ENCODE results near the gene CELA2A. TPM values are rescaled to one million over a fixed set of nuclear protein-coding genes. Genes with fewer than 3 reads are reported as not detected.
A peak's percentile ranks its signal among the peaks of the same experiment; 100 is the strongest.

Gene CELA2A
- total RNA-seq, 2 experiments from 2014 or later, result not detected

DNA sequence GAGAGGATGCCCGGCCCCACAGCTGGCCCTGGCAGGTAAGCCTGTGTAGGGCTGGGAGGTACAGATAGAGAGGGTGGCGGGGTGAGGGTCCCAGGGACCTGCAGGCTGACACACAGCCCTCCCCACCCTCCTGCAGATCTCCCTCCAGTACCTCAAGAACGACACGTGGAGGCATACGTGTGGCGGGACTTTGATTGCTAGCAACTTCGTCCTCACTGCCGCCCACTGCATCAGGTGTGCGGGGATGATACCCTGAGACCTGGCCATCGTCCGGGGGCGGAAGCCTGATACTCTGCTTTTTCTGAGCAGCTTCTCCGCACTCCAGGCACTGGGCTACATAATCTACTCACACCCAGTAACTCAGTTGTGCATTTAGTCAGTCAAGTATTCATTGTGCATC lies 16.2 kb upstream of the CELA2A start:
- no peak overlapping the region for H3K27ac ChIP-seq (ENCODE audit: low read depth in 1 of 2, low read length in 2 of 2)
- TF ChIP-seq, protein P1, sequence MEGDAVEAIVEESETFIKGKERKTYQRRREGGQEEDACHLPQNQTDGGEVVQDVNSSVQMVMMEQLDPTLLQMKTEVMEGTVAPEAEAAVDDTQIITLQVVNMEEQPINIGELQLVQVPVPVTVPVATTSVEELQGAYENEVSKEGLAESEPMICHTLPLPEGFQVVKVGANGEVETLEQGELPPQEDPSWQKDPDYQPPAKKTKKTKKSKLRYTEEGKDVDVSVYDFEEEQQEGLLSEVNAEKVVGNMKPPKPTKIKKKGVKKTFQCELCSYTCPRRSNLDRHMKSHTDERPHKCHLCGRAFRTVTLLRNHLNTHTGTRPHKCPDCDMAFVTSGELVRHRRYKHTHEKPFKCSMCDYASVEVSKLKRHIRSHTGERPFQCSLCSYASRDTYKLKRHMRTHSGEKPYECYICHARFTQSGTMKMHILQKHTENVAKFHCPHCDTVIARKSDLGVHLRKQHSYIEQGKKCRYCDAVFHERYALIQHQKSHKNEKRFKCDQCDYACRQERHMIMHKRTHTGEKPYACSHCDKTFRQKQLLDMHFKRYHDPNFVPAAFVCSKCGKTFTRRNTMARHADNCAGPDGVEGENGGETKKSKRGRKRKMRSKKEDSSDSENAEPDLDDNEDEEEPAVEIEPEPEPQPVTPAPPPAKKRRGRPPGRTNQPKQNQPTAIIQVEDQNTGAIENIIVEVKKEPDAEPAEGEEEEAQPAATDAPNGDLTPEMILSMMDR (IDR thresholded peaks at IDR 0.05), result no peak
- H3K9me3 Mint-ChIP-seq, result no peaks in the 10 kb centered on the region
- peaks cover 4% of the 10 kb centered on the region for H3K27me3 Mint-ChIP-seq
- no peaks in the 10 kb centered on the region for H3K9me3 ChIP-seq (ENCODE audit: control insufficient read depth in 1 of 2, insufficient read depth in 1 of 2, low read length in 2 of 2)
- ChIA-PET CTCF (no interaction called here), POLR2A (no interaction called here)
- H3K4me3 ChIP-seq (ENCODE audit: low read length), result no peak overlapping the region
- intact Hi-C loops (cut with DNase I, micrococcal nuclease), result no loop called here
- H3K36me3 ChIP-seq (ENCODE audit: insufficient read depth, low read length), result no peaks in the 10 kb centered on the region
- DNase-seq, result peak in 1 of 14 experiments; percentile 24
- no peaks in the 10 kb centered on the region for H3K27me3 ChIP-seq (ENCODE audit: control insufficient read depth in 1 of 2, insufficient read depth in 2 of 2, low read length in 2 of 2)
- no peak overlapping the region for H3K27ac Mint-ChIP-seq
- no peaks in the 10 kb centered on the region for H3K4me1 Mint-ChIP-seq (ENCODE audit: low read depth)
- no peak for ATAC-seq (ENCODE audit: poor library complexity)
- no peaks in the 10 kb centered on the region for H3K36me3 Mint-ChIP-seq (ENCODE audit: low read depth)
- H3K4me3 Mint-ChIP-seq, result no peak overlapping the region
- peaks cover 5% of the 10 kb centered on the region for H3K4me1 ChIP-seq (ENCODE audit: insufficient read depth, low read length)

DNA sequence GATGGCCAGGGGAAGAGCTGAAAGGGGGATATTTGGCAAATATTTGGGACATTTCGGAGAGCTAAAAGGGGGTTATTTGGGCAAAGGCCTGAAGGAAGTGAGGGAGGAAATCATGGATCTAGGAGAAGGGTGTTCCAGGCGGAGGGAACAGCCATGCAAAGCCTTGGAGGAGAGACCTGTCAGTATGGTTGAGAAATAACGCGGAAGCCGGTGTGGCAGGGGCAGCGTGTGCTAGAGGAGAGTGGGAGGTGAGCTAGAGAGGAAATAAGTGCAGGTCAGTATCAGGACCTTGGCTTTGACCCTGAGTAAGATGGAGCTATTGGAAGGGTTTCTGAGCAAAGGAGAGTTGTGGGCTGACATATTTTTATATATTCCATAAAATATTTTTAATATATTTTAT lies 15.3 kb upstream of the CELA2A start:
- DNase-seq, result no peak
- Histone ChIP-seq H3K27ac (ENCODE audit: low read depth in 1 of 2, low read length in 2 of 2) (no peak overlapping the region), H3K27me3 (ENCODE audit: control insufficient read depth in 1 of 2, insufficient read depth in 2 of 2, low read length in 2 of 2) (no peaks in the 10 kb centered on the region), H3K4me1 (ENCODE audit: insufficient read depth, low read length) (peaks cover 6% of the 10 kb centered on the region), H3K4me3 (ENCODE audit: low read length) (no peak overlapping the region), H3K36me3 (ENCODE audit: insufficient read depth, low read length) (no peaks in the 10 kb centered on the region), H3K9me3 (ENCODE audit: control insufficient read depth in 1 of 2, insufficient read depth in 1 of 2, low read length in 2 of 2) (no peaks in the 10 kb centered on the region)
- Mint-ChIP-seq H3K4me3 (no peak overlapping the region), H3K9me3 (no peaks in the 10 kb centered on the region), H3K27me3 (peaks cover 4% of the 10 kb centered on the region), H3K36me3 (ENCODE audit: low read depth) (no peaks in the 10 kb centered on the region), H3K27ac (no peak overlapping the region), H3K4me1 (ENCODE audit: low read depth) (no peaks in the 10 kb centered on the region)
- POLR2A ChIA-PET, result no interaction called here
- TF ChIP-seq, protein P1 (IDR thresholded peaks at IDR 0.05), result no peak
- intact Hi-C loops (cut with DNase I, micrococcal nuclease), result no loop called here
- ATAC-seq (ENCODE audit: poor library complexity), result no peak
- CTCF ChIA-PET, result interaction anchor here (1.3 kb wide), 1 partner anchor 118 kb away, joined by 5 read pairs; no protein-coding TSS in a partner anchor

DNA sequence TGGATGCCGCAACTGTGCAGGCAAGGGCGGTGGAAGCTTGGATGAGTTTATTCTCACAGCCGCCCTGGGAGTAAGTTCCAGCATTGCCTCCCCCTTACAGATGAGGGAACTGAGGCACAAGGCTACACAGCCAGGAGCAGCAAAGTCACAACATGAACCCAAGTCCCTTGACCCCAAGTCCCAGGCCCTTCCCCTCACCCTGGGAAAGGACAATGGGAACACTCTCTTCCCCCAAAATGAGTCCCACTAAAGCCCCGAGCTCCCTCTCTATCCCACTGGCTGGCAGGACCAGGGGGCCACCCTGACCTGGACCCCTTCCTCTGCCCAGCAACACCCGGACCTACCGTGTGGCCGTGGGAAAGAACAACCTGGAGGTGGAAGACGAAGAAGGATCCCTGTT lies 14.4 kb upstream of the CELA2A start:
- peaks cover 4% of the 10 kb centered on the region for H3K27me3 Mint-ChIP-seq
- no peak for DNase-seq
- intact Hi-C loops (cut with DNase I, micrococcal nuclease), result no loop called here
- ChIA-PET POLR2A (no interaction called here), CTCF (no interaction called here)
- no peak overlapping the region for H3K27ac ChIP-seq (ENCODE audit: low read depth in 1 of 2, low read length in 2 of 2)
- H3K4me3 Mint-ChIP-seq, result no peak overlapping the region
- H3K4me3 ChIP-seq (ENCODE audit: low read length), result no peak overlapping the region
- H3K27me3 ChIP-seq (ENCODE audit: control insufficient read depth in 1 of 2, insufficient read depth in 2 of 2, low read length in 2 of 2), result no peaks in the 10 kb centered on the region
- peaks cover 0 to 4% of the 10 kb centered on the region in 2 experiments for H3K9me3 ChIP-seq (ENCODE audit: control insufficient read depth in 1 of 2, insufficient read depth in 1 of 2, low read length in 2 of 2)
- H3K4me1 ChIP-seq (ENCODE audit: insufficient read depth, low read length), result peaks cover 6% of the 10 kb centered on the region
- H3K4me1 Mint-ChIP-seq (ENCODE audit: low read depth), result no peaks in the 10 kb centered on the region
- H3K27ac Mint-ChIP-seq, result no peak overlapping the region
- TF ChIP-seq, protein P1 (IDR thresholded peaks at IDR 0.05), result no peak
- H3K36me3 ChIP-seq (ENCODE audit: insufficient read depth, low read length), result no peaks in the 10 kb centered on the region
- no peaks in the 10 kb centered on the region for H3K36me3 Mint-ChIP-seq (ENCODE audit: low read depth)
- ATAC-seq (ENCODE audit: poor library complexity), result no peak
- no peaks in the 10 kb centered on the region for H3K9me3 Mint-ChIP-seq

All from CD4-positive, alpha-beta T cell (primary cell).